ENCODE results near the gene EIF3J.
"Not testable (repeated sequence)": the region's sequence is repeated elsewhere in the genome, so short reads cannot be mapped to it uniquely, and the experiment has no call there.

The EIF3J gene

GRCh38 chr15:44545913-44546802, 9.2 kb downstream of the EIF3J start:
- H3K4me1 Mint-ChIP-seq = peaks cover 14% of the 10 kb centered on the region
- H3K9me3 Mint-ChIP-seq = no peaks in the 10 kb centered on the region
- H3K36me3 Mint-ChIP-seq (ENCODE audit: low read depth) = peaks cover 42% of the 10 kb centered on the region
- H3K27ac Mint-ChIP-seq = no peak overlapping the region
- H3K27me3 Mint-ChIP-seq (ENCODE audit: low read depth) = no peaks in the 10 kb centered on the region
- peak; percentile 30 to 31 (median 30) for TF ChIP-seq CTCF (IDR thresholded peaks at IDR 0.05; ENCODE audit: unreplicated experiment in 3 of 3)
- H3K4me3 Mint-ChIP-seq = no peak overlapping the region

GRCh38 chr15:44549152-44549551, 12.2 kb downstream of the EIF3J start:
- not testable (repeated sequence) for H3K4me3 Mint-ChIP-seq; H3K27ac Mint-ChIP-seq; H3K4me1 Mint-ChIP-seq; H3K27me3 Mint-ChIP-seq (ENCODE audit: low read depth); H3K9me3 Mint-ChIP-seq
- H3K36me3 Mint-ChIP-seq (ENCODE audit: low read depth) = peaks cover 32% of the 10 kb centered on the region

GRCh38 chr15:44550256-44550655, 13.3 kb downstream of the EIF3J start:
- Mint-ChIP-seq H3K4me1 (peaks cover 4% of the 10 kb centered on the region), H3K36me3 (ENCODE audit: low read depth) (peaks cover 43% of the 10 kb centered on the region), H3K27me3 (ENCODE audit: low read depth) (no peaks in the 10 kb centered on the region), H3K27ac (no peak overlapping the region), H3K4me3 (no peak overlapping the region), H3K9me3 (no peaks in the 10 kb centered on the region)
- TF ChIP-seq CTCF (IDR thresholded peaks at IDR 0.05; ENCODE audit: unreplicated experiment in 3 of 3) = peak; percentile 33 to 46 (median 39)

GRCh38 chr15:44550734-44551133, 13.8 kb downstream of the EIF3J start:
- Mint-ChIP-seq H3K9me3 (no peaks in the 10 kb centered on the region), H3K4me3 (no peak overlapping the region), H3K27me3 (ENCODE audit: low read depth) (no peaks in the 10 kb centered on the region), H3K36me3 (ENCODE audit: low read depth) (peaks cover 48% of the 10 kb centered on the region), H3K4me1 (peaks cover 8% of the 10 kb centered on the region), H3K27ac (no peak overlapping the region)
- no peak for TF ChIP-seq CTCF (IDR thresholded peaks at IDR 0.05; ENCODE audit: unreplicated experiment in 3 of 3)

GRCh38 chr15:44554934-44555723, 18.2 kb downstream of the EIF3J start:
- H3K4me3 Mint-ChIP-seq = no peak overlapping the region
- no peaks in the 10 kb centered on the region for H3K27me3 Mint-ChIP-seq (ENCODE audit: low read depth)
- peaks cover 8% of the 10 kb centered on the region for H3K4me1 Mint-ChIP-seq
- peaks cover 65% of the 10 kb centered on the region for H3K36me3 Mint-ChIP-seq (ENCODE audit: low read depth)
- no peaks in the 10 kb centered on the region for H3K9me3 Mint-ChIP-seq
- TF ChIP-seq CTCF (IDR thresholded peaks at IDR 0.05; ENCODE audit: unreplicated experiment in 3 of 3) = no peak
- H3K27ac Mint-ChIP-seq = peak overlapping the region; percentile 1 to 27 (median 20)

GRCh38 chr15:44560926-44561325, 24.0 kb downstream of the EIF3J start:
- not testable (repeated sequence) for H3K9me3 Mint-ChIP-seq; H3K27ac Mint-ChIP-seq; H3K27me3 Mint-ChIP-seq (ENCODE audit: low read depth); H3K4me1 Mint-ChIP-seq; H3K4me3 Mint-ChIP-seq
- H3K36me3 Mint-ChIP-seq (ENCODE audit: low read depth) = peaks cover 81% of the 10 kb centered on the region
